HL-60/S4 (cell line): ENCODE measurements around the gene PARK7.
"Not testable (repeated sequence)": the region's sequence is repeated elsewhere in the genome, so short reads cannot be mapped to it uniquely, and the experiment has no call there.

Experiments
- in situ Hi-C: fragments of 300-500 bp; cut with MboI; formaldehyde crosslinking; loops from 2 replicates; pipeline ENCODE4 v1.14.3; 2022; ENCODE audit warnings: low sequenced_read_pairs

Gene PARK7

GRCh38 chr1:7942214-7942921 is 19.1 kb upstream of the PARK7 start:
- in situ Hi-C loops: no loop called here

GRCh38 chr1:7943251-7943650 is 18.3 kb upstream of the PARK7 start:
- in situ Hi-C loops: no loop called here

- in situ Hi-C loops: no loop called here
Observed at GRCh38 chr1:7948960-7949359, 12.6 kb upstream of the PARK7 start.

- in situ Hi-C loops: not testable (repeated sequence)
Observed at GRCh38 chr1:7952791-7953190, 8.7 kb upstream of the PARK7 start.

GRCh38 chr1:7953850-7954609 is 7.5 kb upstream of the PARK7 start:
- in situ Hi-C loops: no loop called here

- in situ Hi-C loops: no loop called here
Observed at GRCh38 chr1:7954683-7955082, 6.8 kb upstream of the PARK7 start.

GRCh38 chr1:7956218-7957032 is 5.1 kb upstream of the PARK7 start:
- in situ Hi-C loops: no loop called here

GRCh38 chr1:7960165-7960564 is 1.3 kb upstream of the PARK7 start:
- in situ Hi-C loops: no loop called here

- in situ Hi-C loops: no loop called here
Observed at GRCh38 chr1:7960867-7961215, 670 bp upstream of the PARK7 start.

- in situ Hi-C loops: no loop called here
Observed at GRCh38 chr1:7962014-7962335, 464 bp downstream of the PARK7 start.

- in situ Hi-C loops: no loop called here
Observed at GRCh38 chr1:7962636-7963377, 1.3 kb downstream of the PARK7 start.

GRCh38 chr1:7963378-7963730 is 1.8 kb downstream of the PARK7 start:
- in situ Hi-C loops: not testable (repeated sequence)

- in situ Hi-C loops: not testable (repeated sequence)
Observed at GRCh38 chr1:7963841-7964240, 2.3 kb downstream of the PARK7 start.

- in situ Hi-C loops: no loop called here
Observed at GRCh38 chr1:7964476-7964875, 3.0 kb downstream of the PARK7 start.

GRCh38 chr1:7967196-7967595 is 5.7 kb downstream of the PARK7 start:
- in situ Hi-C loops: no loop called here

GRCh38 chr1:7967651-7968050 is 6.1 kb downstream of the PARK7 start:
- in situ Hi-C loops: no loop called here

- in situ Hi-C loops: no loop called here
Observed at GRCh38 chr1:7970246-7970645, 8.7 kb downstream of the PARK7 start.

- in situ Hi-C loops: no loop called here
Observed at GRCh38 chr1:7971024-7971423, 9.5 kb downstream of the PARK7 start.

- in situ Hi-C loops: no loop called here
Observed at GRCh38 chr1:7972285-7972684, 10.8 kb downstream of the PARK7 start.

- in situ Hi-C loops: no loop called here
Observed at GRCh38 chr1:7973086-7973485, 11.6 kb downstream of the PARK7 start.

- in situ Hi-C loops: no loop called here
Observed at GRCh38 chr1:7975212-7975865, 13.8 kb downstream of the PARK7 start.
